Activated T-helper 1 cell treated with anti-CD3 and anti-CD28 coated beads, Interleukin-2, amount 50 U/mL, for 16 hours (primary cell): ENCODE measurements around the gene CFAP99.
A peak's percentile ranks its signal among the peaks of the same experiment; 100 is the strongest.
"Not testable (repeated sequence)": the region's sequence is repeated elsewhere in the genome, so short reads cannot be mapped to it uniquely, and the experiment has no call there.

ENCODE experiments used
- DNase-seq, 2 donors: peaks; one replicate each; pipeline ENCODE4 v3.0.0-alpha.2; 2020; ENCODE audit warnings: low read depth in 1 of 2, low spot score in 1 of 2

Gene CFAP99

DNA sequence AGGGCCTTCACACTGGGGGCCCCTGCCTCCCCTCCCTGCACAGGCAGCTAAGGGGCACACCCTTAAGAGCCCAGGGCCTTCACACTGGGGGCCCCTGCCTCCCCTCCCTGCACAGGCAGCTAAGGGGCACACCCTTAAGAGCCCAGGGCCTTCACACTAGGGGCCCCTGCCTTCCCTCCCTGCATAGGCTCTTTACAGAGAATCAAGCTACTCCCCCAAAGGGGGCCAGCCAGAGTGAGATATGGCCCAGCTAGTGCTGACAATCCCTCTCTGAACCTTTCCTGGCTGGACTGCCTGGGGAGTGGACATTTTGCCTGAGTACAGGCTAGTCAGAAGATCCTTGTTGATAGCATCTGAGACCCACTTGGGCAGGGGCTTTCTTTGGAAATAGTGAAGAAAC lies 46.8 kb downstream of the CFAP99 start:
- not testable (repeated sequence) for DNase-seq

DNA sequence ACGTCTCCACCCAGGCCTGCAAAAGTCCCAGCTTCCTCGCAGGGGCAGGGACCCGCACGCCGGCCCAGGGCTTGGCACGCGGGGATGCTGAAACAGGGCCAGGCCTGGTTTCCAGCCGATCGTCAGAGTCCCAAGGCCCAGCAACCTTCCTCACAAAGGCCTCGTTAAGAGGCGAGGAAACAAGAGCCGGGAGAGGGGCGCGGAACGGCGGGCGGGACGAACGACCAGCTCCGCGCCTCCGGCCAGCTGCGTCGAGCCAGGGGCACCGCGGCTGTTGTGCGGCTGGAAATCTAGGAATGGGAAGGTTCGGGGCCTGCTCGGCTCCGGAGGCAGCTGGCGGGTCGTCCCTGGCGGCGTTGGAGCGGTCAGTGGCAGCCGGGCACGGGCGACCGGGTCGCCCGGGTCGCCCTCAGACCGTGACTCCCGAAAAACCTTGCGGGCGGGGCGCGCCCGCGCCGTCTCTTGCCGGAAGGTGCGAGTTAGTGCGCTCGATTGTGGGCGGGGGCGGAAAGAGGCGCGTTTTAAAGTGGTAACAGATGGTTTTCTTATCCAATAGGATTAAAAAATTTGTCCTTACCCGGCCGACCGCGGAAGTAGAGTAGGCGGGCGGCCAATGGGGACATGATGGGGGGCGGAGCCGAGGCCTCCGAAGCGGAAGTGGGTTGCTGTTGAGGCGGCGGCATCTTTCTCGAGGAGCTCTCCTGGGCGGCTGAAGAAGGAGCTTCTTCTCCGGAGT lies 49.9 kb downstream of the CFAP99 start, which contains the start of gene RNF4:
TSS of gene RNF4 (plus strand) at position 651 of the 736 bp plus-strand sequence. CDS start 21,388 bp downstream, outside the sequence.
- peak; percentile 87 to 92 for DNase-seq

DNA sequence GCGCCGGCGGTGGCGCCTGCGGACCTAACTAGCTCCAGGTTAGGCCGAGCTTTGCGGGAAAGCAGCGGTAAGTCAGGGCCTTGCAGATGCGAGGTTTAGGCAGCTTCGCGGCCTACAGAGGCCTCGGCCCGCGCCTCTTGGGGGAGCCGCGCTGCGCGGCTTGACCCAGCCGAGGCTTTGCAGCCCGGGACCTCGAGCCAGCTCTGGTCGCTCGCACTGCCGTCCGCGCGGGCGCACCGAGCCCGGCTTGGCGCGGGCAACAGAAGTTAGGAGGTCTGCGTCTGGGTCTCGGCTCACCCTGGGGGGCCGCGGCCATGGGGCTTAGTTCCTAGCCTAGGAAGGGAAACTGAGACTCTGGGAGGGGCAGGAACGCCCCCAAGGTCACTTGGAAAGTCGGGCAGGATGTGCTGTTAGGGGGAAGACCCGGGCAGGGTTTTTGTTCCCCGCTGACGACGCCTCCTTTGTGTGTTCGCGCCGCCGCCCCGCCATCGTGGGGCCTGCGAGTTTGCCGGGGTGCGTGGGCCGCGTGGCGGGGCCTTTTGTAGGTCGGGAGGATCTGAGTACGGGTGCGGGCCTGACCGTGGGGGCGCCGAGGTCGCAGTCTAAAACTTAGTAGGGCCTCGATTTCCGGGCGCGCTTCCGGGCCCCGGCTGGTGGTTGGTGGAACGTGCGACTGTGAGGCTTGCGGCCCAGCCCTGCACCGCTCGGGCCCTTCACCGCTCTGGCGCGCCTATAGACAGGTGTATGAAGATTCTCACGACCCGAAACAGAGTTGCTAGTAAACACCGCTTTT lies 50.6 kb downstream of the CFAP99 start:
- DNase-seq = peak; percentile 51 to 62

DNA sequence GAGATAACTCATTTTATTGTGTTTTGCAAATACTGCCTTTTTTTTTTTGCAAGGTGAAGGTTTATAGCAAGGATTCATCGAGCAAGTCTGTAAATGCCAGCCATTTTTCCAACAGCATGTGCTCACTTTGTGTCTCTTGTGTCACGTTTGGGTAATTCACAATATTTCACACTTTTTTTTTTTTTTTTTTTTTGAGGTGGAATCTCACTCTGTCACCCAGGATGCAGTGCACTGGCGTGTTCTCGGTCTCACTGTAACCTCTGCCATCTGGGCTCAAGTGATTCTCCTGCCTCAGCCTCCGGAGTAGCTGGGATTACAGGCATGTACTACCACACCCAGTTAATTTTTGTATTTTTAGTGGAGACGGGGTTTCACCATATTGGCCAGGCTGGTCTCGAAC lies 52.0 kb downstream of the CFAP99 start:
- no peak for DNase-seq

DNA sequence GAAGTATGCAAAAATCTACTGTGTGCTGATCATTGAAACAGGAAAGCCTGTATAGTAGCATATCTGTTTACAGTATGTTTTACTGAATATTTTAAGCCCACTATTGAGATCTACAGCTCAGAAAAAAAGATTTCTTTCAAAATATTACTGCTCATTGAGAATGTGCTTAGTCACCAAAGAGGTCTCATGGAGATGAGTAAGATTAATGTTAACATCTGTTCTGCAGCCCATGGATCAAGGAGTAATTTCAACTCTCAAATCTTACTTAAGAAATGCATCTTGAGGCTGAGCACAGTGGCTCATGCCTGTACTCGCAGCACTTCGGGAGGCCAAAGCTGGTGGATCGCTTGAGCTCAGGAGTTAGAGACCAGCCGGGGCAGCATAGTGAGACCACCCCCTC lies 53.4 kb downstream of the CFAP99 start:
- no peak for DNase-seq

DNA sequence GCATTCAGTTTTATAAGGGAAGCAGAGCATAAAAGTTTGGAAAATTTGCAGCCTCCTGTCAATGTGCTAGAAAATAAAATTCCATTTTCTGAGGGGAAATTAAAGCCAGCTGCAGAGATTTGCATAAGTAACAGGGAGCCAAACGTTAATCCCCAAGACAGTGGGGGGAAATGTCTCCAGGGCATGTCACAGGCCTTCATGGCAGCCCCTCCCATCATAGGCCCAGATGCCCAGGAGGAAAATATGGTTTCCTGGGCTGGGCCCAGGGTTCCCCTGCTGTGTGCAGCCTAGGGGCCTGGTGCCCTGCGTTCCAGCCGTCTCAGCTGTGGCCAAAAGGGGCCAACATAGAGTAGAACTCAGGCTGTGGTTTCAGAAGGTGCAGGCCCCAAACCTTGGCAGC lies 59.5 kb downstream of the CFAP99 start:
- DNase-seq = no peak

DNA sequence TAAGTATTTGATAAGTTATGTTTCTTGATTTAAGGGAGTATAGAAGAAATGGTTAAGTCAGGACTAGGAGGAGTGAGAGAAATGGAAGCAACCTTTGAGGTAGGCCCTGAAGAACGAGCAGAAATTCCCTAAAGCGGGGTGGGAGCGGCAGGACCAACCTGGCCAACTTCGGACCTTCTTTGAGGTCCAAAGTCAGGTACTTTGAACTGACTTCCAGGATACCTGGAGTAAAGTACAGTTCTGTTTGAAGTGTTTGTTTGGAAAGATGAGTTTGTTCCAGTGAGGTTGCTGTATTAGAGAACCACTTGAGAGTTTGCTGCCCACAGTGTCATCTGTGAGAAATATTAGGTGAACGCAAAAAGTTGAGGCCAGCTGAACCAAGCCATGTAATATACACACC lies 61.9 kb downstream of the CFAP99 start:
- DNase-seq = no peak

DNA sequence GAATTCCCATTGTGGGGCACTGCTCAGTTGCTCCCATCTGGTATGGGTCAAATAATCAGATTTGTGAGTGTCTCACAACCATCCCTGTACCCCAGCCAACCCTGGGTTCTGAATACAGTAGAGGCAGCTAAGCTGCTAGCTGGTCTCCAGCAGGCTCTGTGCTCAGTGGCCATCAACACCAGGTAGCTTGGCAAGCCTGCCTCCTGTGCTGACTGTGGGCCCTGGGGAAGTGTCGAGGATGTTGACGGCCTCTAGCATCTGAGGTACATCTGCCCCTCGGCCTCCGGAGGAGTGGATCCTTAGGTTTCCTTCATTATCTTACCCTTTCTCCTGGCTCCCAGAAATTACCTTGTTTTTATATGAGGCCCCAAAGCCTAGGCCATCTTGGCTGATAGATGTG lies 63.4 kb downstream of the CFAP99 start:
- DNase-seq = no peak

DNA sequence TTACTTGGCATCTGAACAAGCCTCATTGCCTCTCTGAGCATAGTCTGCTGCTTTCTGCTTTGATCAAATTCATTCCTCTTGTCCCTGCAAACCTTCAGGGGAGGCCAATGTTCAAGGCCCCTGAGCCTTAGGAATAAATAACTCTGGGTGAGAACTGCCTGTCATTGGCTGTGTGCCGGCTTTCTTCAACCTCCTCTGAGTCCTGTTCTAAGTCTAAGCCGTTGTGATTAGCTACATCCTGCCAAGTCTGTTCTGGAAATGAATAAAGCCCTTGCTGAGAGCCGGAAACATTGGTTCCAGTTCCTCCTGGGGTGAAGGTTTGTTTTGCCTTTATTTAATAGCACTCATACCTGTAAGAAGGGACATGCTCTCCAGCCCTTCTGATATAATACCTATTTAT lies 63.9 kb downstream of the CFAP99 start:
- DNase-seq = no peak

DNA sequence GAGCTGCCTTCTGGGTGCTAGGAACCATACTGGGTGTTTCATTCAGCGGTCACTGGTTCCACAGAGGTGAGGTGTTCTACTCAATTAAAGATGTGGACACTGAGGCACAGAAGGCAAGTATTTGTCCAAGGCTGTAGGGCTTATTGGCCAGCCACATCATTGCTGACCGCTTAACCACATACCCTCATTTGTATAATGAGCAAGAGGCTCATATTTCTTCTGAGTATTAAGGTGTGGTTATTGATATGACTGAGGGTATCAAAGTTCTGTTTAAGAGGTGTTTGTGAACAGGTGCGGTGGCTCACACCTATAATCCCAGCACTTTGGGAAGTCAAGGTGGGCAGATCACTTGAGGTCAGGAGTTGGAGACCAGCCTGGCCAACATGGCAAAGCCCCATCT lies 64.5 kb downstream of the CFAP99 start:
- DNase-seq = no peak

DNA sequence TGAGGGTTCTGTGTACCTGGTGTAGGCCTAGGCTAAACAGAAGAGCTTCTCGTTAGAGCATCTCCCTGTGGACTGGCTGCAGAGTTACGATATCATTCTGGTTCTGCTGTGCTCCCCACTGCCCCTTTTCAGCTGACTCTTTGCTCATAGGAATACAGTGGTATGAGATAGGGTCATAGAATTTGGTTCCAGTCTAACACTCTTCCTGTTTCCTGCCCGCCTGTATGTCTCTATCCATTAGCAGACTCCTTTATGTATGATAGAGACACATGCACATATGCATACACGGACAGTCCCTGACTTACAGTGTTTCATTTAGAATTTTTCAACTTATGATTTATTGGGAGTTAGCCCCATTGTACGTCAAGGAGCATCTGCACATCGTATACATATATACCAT lies 65.4 kb downstream of the CFAP99 start:
- DNase-seq = no peak

DNA sequence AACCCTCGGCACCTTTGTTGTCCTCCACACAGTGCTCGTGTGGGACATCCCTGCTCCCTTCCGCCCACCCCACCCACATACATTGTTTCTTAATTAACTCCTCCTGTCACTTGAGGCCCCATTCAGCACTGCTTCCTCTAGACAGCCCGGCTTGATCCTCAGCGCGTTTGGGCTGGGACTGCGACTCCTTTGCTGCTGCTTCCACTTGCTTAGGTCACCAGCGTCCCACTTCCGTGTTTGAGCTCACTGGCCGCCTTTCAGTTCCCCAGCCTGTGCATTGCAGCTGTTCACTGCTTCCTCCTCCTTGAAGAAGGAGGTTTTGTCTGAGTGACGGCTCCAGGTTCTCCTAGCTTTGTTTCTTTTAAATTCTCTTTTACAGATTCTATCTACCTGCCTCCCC lies 66.2 kb downstream of the CFAP99 start:
- peak; percentile 32 to 44 for DNase-seq

DNA sequence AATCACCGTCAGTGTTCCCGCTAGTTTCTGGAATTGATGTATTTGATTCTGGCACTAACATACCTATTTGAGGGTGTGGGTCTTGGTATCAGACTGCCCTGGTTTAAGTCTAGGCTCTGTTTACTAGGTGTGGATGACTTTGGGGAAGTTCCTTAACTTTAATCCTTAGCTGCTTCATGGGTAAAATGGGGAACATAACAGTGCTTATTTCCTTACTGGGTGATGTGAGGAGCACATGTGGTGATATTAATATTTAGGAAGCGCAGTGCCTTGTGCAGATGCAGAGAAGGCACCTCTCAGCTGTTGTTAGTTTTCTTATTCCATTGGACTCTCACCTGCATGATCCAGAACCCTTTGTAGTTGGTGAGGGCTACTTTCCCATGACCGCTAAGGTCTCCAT lies 67.2 kb downstream of the CFAP99 start:
- no peak for DNase-seq

DNA sequence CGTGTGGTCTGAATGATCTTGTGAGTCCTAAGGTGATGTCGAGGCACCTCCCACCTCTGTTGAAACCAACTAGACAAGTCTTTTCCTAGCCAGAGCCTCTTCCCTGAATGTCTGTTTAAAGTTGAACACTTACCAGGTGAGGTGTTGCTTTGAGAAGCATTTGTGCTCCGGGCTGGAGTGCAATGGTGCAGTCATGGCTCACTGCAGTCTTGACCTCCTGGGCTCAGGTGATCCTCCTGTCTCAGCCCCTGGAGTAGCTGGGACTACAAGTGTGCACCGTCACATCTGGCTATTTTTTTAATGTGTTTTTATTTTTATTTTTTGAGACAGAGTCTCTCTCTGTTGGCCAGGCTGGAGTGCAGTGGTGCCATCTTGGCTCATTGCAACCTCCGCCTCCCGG lies 68.2 kb downstream of the CFAP99 start:
- no peak for DNase-seq

DNA sequence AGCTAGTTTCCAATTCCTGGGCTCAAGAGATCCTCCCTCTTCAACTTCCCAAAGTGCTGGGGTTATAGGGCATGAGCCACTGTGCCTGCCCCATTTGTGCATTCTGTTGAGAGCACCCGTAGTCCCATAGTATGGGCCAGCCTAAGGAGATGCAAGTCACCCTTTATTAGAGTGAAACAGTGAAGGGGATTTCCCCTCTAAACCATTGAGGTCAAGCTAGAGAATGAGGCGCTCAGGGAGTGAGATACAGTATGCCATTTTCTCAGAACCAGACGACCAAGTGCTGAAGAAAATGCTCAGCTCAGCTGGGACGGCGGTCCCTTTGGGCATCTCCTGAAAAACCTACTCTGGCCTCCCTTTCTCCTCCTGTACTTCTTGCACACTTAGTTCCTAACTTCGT lies 68.9 kb downstream of the CFAP99 start:
- DNase-seq = no peak

DNA sequence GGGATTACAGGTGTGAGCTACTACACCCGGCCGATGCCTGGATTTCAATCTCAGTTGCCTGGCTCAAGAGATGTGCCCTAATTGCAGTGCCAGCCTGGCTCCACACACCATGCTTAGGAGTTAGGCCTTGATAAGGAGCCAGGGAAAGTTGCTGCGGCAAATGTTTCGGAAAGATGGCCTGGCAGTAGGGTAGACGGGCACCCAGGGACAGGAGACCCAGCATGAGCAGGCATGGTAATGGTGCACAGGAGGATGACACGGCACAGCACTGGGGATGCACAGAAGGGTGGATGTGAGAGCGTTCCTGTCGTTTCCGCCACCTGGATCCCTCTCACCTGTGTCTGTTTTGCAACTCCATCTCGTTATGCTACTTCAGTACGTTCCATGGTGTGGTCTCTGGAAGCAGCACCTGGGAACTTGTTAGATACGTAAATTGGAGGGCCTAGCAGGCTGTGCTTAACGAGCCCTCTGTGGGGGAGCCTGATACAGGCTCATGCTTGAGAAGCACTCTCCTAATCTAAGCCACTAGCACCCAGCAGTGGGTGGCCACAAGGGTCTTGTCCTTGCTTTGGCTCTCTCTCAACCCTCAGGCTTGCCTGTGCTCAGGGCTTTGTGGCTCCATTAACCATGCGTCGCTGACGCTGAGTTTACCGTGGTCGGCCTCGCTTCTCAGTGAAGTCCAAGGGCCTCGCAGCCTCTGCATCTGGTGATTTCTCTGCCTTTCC lies 70.5 kb downstream of the CFAP99 start:
- no peak for DNase-seq

DNA sequence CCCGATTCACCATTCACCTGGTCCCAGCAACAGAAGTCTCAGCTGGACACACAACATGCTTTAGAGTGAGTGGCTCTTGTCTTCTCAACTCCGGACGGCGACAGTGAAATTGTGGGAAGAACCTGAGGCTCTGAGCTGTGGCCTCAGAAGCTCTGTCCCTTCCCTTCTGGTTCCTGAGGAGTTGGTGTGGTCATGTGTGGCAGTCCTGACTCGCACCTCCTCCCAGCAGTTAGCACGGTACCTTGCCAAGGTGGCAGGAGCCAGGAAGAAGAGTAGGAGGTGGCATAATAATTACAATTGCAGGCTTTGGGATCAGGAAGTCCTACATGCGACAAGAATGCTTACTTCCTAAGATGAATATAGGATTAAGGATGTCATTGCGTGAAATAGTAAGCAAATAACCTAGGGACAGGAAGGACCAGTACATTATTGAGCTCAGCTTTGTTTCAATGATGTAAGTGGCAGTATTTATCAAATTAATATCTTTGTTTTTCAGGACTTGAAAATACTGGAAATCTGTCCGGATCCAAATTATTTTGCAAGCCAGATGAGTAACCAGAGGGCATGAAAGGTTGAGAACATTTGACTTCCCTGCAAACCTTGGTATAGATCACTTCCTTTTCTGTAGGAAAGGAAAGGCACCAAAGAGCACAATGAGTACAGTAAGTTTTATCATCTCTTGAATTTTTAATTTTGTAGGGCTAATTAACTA lies 71.2 kb downstream of the CFAP99 start:
- no peak for DNase-seq

DNA sequence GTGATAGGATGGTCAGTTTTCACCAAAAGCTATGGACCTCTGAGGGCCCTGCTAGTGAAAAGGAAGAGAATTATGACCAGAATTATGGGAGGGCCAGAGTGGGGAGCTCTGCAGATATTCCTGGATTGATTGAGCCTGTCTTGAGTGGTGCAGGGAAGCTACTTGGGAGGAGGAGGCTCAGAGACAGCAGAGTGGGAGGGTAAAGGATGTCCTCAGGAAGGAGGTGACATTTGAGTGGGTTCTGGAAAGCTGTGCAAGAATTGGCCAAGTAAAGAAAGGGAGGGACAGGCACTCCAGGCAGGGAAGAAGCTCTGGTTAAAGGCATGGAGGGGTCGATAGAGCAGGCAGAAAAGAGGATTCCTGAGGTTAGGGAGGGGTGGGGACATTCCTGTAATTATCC lies 74.2 kb downstream of the CFAP99 start:
- DNase-seq = no peak

DNA sequence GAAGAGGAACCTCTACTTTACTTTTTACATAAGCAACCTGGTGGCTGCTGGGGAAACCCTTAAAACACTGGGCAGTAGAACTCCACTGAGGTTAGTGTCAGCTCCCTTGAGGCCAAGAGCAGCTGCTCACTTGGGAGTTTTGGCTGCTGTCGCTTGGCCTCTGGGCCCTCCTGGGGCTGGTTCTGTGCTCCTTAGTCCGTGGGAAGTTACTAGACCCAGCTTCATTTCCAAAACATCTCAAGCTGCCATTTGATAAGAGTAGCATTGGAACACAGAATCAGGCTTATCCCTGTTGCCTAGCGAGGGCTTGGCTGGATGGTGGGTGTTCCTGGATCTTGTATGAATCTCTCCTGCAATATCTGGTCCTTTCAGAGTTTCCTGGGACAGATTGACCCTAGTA lies 76.2 kb downstream of the CFAP99 start:
- DNase-seq = no peak

DNA sequence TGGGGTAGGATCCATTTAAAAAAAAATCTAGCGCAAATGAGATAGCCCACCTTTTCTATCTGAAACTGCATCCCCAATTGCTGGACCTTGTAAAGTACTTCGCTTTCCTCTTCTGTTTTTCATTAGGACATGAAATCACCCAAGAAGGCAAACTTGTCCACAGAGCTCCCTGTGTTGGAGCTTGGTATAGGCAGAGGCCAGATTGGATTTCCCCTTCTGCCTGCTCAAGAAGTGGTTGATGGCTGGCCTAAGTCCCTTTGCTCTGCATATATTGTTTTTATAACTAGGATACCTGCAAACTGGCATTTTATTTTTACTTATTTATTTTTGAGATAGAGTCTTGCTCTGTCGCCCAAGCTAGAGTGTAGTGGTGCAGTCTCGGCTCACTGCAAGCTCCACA lies 78.6 kb downstream of the CFAP99 start:
- DNase-seq = no peak

DNA sequence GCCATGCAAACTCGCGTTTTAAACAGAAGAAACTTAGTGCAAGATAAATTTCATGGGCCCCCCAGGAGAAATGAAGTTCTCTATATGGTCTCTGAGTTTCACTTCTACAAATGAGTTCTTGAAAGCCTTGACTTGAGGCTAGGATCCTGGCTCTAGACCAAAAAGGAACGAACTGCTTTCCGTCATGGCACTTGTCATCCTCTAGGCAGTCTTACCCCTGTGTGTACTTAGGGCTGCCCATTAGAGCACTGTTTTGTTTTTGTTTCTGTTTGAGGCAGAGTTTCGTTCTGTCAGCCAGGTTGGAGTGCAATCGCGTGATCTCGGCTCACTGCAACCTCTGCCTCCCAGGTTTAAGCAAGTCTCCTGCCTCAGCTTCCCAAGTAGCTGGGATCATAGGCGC lies 79.2 kb downstream of the CFAP99 start:
- DNase-seq = no peak
